DOHH2 (cell line): ENCODE results near the gene AUTS2.

ENCODE experiments used
- EZH2phosphoT487 ChIP-seq: fragments of 200-600 bp; sonication (generic); IDR thresholded peaks from 2 replicates; pipeline ENCODE4 v1.6.1; 2017; ENCODE audit warnings: borderline replicate concordance, mild to moderate bottlenecking, antibody characterized with exemption, low read length, moderate library complexity, mixed read lengths
- TF ChIP-seq, protein P1 (sequence below): fragments of 200-600 bp; sonication (generic); IDR thresholded peaks from one replicate; pipeline ENCODE4 v1.5.1; 2014; ENCODE audit warnings: antibody characterized with exemption, mild to moderate bottlenecking, low read depth, low read length; ENCODE audit not compliant: poor library complexity, severe bottlenecking

- TF ChIP-seq, protein P1, sequence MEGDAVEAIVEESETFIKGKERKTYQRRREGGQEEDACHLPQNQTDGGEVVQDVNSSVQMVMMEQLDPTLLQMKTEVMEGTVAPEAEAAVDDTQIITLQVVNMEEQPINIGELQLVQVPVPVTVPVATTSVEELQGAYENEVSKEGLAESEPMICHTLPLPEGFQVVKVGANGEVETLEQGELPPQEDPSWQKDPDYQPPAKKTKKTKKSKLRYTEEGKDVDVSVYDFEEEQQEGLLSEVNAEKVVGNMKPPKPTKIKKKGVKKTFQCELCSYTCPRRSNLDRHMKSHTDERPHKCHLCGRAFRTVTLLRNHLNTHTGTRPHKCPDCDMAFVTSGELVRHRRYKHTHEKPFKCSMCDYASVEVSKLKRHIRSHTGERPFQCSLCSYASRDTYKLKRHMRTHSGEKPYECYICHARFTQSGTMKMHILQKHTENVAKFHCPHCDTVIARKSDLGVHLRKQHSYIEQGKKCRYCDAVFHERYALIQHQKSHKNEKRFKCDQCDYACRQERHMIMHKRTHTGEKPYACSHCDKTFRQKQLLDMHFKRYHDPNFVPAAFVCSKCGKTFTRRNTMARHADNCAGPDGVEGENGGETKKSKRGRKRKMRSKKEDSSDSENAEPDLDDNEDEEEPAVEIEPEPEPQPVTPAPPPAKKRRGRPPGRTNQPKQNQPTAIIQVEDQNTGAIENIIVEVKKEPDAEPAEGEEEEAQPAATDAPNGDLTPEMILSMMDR: no peak
- no peak for TF ChIP-seq EZH2phosphoT487
Observed at GRCh38 chr7:69608049-69608448, 9.8 kb downstream of the AUTS2 start.
